Measurements from ENCODE around the gene SIPA1L2. TPM values are rescaled to one million over a fixed set of nuclear protein-coding genes. Genes with fewer than 3 reads are reported as not detected.

The SIPA1L2 gene
- total and polyA plus RNA-seq, 2 of the 4 experiments (the other 2 are of a cell fraction) = 7.1 to 13.4 TPM

GRCh38 chr1:232628335-232629249, 1.3 kb downstream of the SIPA1L2 start:
- ChIA-PET POLR2A (ENCODE audit: unreplicated experiment) (no interaction called here), CTCF (interaction anchor here (1.1 to 1.2 kb wide), 2 partner anchors 49 to 156 kb away, joined by 3 to 5 read pairs; no protein-coding TSS in a partner anchor)
- TF ChIP-seq CEBPB (IDR thresholded peaks at IDR 0.05; ENCODE audit: low read depth, low read length) (no peak), USF2 (IDR thresholded peaks at IDR 0.05; ENCODE audit: low read depth, low read length) (no peak), SMC3 (IDR thresholded peaks at IDR 0.05; ENCODE audit: low read depth, low read length) (peak; percentile 39), RFX5 (IDR thresholded peaks at IDR 0.05; ENCODE audit: low read depth, low read length) (no peak), RCOR1 (IDR thresholded peaks at IDR 0.05; ENCODE audit: insufficient replicate concordance, low read length) (no peak), CHD1 (IDR thresholded peaks at IDR 0.05; ENCODE audit: low read depth, low read length) (no peak), MAFK (IDR thresholded peaks at IDR 0.05; ENCODE audit: low read depth, low read length) (no peak), POLR2A (IDR thresholded peaks at IDR 0.05; ENCODE audit: low read depth, low read length) (no peak), CTCF (conservative IDR thresholded peaks at IDR 0.05; ENCODE audit: low read depth, low read length) (peak; percentile 38), FOS (IDR thresholded peaks at IDR 0.05; ENCODE audit: low read depth, low read length) (no peak), MAZ (IDR thresholded peaks at IDR 0.05; ENCODE audit: borderline replicate concordance, low read depth, low read length) (no peak), RAD21 (IDR thresholded peaks at IDR 0.05; ENCODE audit: low read length) (peak; percentile 43), BHLHE40 (IDR thresholded peaks at IDR 0.05; ENCODE audit: low read depth, low read length) (no peak)
- dilution Hi-C loops (cut with HindIII; ENCODE audit: low sequenced_read_pairs, unreplicated experiment) (no loop called here), in situ Hi-C loops (cut with MboI; ENCODE audit: low sequenced_read_pairs) (loop anchor here (5.0 to 25.0 kb wide), 2 partner anchors 466 to 756 kb away; no protein-coding TSS in a partner anchor), intact Hi-C loops (cut with micrococcal nuclease) (loop anchor here (1.0 to 10.0 kb wide), 6 partner anchors 156 to 872 kb away; no protein-coding TSS in a partner anchor)
- no peak overlapping the region for H4K5ac ChIP-seq (ENCODE audit: low read depth, low read length)
- H2AK9ac ChIP-seq (replicated peaks; ENCODE audit: low read depth, low read length, poor library complexity) = no peak overlapping the region
- H3K4me3 ChIP-seq (ENCODE audit: insufficient read depth, low read depth, low read length) = peak overlapping the region; percentile 75
- no peak overlapping the region; the same call in 1 of the 2 replicates for H3K14ac ChIP-seq (replicated peaks; ENCODE audit: low read depth, low read length)
- peaks cover 6 to 20% of the 10 kb centered on the region in 2 experiments; a peak in 3 of 4 replicates for H3K79me1 ChIP-seq (ENCODE audit: low read depth in 1 of 2, low read length in 2 of 2)
- H3K9me1 ChIP-seq (ENCODE audit: insufficient read depth, low read length) = peaks cover 5% of the 10 kb centered on the region; the same call in 1 of the 2 replicates
- H4K8ac ChIP-seq (ENCODE audit: low read depth in 2 of 2, low read length in 2 of 2) = no peak overlapping the region
- H3K27ac ChIP-seq (ENCODE audit: insufficient read depth, low read length) = peak overlapping the region; percentile 19; the same call in 1 of the 2 replicates
- peak overlapping the region; percentile 55; the same call in 1 of the 2 replicates for H3K9ac ChIP-seq (ENCODE audit: low read depth, low read length)
- H3K4me1 ChIP-seq (ENCODE audit: control insufficient read depth, insufficient read depth, low read length) = peaks cover 2% of the 10 kb centered on the region; the same call in 1 of the 2 replicates
- DNase-seq = peak; percentile 52
- H4K91ac ChIP-seq (ENCODE audit: insufficient read depth, low read depth, low read length) = no peak overlapping the region; the same call in 1 of the 2 replicates
- no peak overlapping the region for H2BK5ac ChIP-seq (ENCODE audit: low read depth, low read length, poor library complexity, severe bottlenecking)
- H2AFZ ChIP-seq (replicated peaks; ENCODE audit: low read length, poor library complexity) = peak overlapping the region; percentile 87
- H2BK15ac ChIP-seq (ENCODE audit: low read depth, low read length) = no peak overlapping the region
- H2BK20ac ChIP-seq (ENCODE audit: low read depth, low read length) = no peak overlapping the region
- WGBS, 2 experiments (ENCODE audit: extremely low coverage in 2 of 2, insufficient read length in 1 of 2) = no CpG with 5 or more reads among the region's 13 CpGs
- no peaks in the 10 kb centered on the region for H3K27me3 ChIP-seq (ENCODE audit: control insufficient read depth, insufficient read depth, low read length)
- H3K4me2 ChIP-seq (ENCODE audit: low read depth, low read length) = peak overlapping the region; percentile 72
- peaks cover 3% of the 10 kb centered on the region; the same call in 1 of the 2 replicates for H4K20me1 ChIP-seq (ENCODE audit: insufficient read depth, low read length)
- no peak overlapping the region for H2BK120ac ChIP-seq (ENCODE audit: low read depth, low read length)
- ATAC-seq (ENCODE audit: low read depth) = no peak
- H3K18ac ChIP-seq (ENCODE audit: low read depth, low read length) = no peak overlapping the region
- H3K9me3 ChIP-seq (ENCODE audit: control insufficient read depth, insufficient read depth, low read length) = no peaks in the 10 kb centered on the region
- H3K56ac ChIP-seq (ENCODE audit: extremely low read depth, insufficient read depth, low read length) = peak overlapping the region; percentile 27; the same call in 1 of the 2 replicates
- H3K36me3 ChIP-seq (ENCODE audit: control insufficient read depth, insufficient read depth, low read length) = no peaks in the 10 kb centered on the region
- H3K23ac ChIP-seq (ENCODE audit: low read depth, low read length) = peak overlapping the region; percentile 32
- H3K4ac ChIP-seq (ENCODE audit: low read depth, low read length) = no peak overlapping the region
- no TSS peak for BruUV-seq (replicated peaks)
- no peak overlapping the region for H2AK5ac ChIP-seq (ENCODE audit: low read depth, low read length)

Measured in IMR-90 (cell line).